ENCODE results near the gene PALLD.
A peak's percentile ranks its signal among the peaks of the same experiment; 100 is the strongest.
"Not testable (repeated sequence)": the region's sequence is repeated elsewhere in the genome, so short reads cannot be mapped to it uniquely, and the experiment has no call there.

PALLD gene

DNA sequence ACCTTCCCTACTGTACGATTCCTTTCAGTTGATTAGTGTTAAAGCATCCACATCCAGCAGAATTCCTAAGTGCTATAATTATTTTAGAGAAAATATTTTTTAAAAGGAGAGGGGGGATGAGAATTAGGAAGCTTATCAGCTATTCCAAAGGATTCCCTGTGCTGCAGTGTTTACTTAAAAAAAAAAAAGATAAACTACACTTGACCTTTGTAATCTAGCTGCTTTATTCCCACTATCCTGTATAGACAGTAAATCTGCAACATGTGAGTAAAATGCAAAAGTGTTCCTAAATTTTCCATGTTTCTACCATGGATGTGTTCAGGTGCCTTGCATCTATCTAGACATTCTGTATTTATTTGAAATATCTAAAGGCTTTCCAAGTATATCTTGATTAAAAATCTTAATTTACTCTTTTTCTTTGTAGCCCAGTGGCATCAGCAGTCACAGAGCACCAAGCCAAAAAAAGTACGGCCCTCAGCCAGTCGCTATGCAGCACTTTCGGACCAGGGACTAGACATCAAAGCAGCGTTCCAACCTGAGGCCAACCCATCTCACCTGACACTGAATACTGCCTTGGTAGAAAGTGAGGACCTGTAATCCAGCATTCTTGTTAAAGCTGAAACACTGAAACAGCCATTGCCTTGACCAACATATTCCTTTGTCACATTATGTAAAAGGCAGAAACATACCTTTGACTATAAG is 429.1 kb downstream of the PALLD start:
- no peak for DNase-seq

DNA sequence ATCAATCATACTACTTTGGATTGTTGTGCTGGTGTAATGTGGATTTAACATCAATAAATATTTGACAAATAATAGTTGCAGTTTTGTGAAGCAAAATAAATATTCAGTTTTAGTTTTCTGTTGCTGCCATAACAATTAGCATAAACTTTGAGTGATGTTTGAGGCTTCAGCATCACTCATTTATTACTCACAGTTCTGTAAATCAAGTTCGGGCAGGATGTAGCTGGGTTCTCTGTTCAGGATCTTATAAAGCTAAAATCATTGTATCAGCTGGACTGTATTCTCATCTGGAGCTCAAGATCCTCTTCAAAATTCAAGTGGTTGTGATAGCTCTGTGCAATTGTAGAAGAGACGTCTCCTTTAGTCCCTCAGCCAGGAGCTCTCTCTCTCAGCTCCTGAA is 431.5 kb downstream of the PALLD start:
- DNase-seq: no peak

DNA sequence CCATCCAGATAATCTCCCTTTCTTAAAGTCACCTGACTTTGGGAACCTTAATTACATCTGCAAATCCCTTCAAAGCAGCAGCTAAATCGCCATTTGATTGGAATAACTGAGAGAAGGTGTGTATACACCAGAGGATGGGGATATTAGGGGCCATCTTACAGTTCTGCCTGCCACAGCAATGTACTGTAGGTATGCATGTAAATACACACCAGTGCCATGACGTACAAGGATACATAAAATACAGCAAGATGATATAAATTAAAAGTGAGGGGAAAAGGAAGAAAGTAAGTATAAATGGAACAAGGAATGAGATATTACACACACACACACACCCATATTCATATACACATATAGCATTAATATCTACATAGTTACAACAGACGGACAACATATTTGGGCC is 432.0 kb downstream of the PALLD start:
- DNase-seq: no peak

DNA sequence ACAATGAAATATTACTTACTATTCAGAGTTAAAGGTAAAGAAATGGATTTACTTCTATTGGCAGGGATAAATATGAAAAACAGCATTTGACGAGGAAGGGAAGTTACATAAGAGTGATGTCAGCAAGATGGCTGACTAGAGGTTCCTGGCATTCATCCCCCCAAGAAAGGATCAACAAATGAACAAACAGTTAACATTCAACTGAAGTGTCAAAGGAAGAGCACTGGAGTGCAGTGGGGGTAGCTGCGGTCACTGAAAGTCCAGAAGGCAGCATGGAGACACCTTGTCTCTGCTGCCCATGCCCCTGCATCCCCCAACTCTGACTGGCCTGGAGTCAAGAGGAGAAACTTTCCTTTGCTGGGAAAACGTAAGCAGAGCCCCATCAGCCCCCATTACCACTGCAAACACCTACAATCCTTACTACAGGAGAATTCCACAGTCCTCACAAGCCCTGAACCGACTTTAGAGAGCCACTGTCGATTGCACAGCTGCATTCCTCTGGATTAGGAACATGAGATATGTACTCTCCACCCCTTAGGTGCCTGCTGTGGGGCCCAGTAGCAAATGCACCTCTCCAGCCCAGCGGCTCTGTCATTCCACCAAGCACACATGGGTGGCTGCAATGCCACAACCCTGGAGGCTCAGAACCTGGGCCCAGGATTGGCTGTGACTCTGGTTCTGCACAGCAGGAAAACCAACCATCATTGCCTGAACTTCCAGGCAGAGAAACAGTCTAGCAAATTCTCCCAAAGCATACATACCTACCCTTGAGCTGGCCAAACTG is 433.8 kb downstream of the PALLD start:
- no peak for DNase-seq

DNA sequence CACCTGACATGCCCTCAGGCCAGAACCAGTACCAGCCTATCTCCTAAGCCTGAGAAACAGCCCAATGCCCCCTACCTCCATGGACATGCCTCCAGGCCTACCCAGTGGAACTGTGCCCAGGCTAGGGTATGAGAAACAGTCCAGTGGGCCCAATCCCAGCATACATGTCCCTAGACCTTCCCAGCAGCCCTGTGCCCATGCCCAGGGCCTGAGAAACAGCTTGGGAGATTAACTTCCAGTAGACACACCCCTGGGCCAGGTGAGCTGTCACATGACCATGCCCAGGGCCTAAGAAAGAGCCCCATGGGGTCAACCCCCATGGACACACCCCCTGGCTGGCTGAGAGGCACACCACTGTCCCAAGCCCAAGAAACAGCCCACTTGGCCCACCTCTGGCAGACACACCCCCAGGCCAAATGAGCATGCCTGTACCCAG is 434.4 kb downstream of the PALLD start:
- DNase-seq: no peak

DNA sequence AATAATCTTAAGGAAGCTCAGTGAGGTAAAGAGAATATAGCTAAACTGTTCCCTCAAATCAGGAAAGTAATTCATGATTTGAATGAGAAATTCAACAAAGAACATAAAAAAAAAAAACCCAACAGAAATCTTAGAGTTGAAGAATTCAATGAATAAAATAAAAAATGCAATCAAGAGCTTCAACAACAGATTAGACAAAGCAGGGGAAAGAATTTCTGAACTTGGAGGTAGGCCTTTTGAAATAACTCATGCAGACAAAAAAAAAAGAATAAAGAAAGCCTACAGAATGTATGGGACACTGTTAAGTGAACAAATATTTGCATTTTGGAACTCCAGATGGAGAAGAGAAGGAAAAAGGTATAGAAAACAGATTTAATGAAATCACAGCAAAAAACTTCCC is 435.3 kb downstream of the PALLD start:
- no peak for DNase-seq

DNA sequence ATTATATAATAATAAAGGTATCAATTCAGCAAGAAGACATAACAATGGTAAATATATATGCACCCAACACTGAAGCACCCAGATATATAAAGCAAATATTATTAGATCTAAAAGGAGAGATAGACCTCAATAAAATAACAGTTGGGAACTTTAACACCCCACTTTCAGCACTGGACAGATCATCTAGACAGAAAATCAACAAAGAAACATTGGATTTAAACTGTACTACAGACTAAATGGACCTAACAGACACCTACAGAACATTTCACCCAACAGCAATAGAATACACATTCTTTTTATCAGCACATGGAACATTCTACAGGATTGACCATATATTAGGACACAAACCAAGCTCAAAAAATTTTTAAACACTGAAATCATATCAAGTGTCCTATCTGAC is 436.6 kb downstream of the PALLD start:
- no peak for DNase-seq

DNA sequence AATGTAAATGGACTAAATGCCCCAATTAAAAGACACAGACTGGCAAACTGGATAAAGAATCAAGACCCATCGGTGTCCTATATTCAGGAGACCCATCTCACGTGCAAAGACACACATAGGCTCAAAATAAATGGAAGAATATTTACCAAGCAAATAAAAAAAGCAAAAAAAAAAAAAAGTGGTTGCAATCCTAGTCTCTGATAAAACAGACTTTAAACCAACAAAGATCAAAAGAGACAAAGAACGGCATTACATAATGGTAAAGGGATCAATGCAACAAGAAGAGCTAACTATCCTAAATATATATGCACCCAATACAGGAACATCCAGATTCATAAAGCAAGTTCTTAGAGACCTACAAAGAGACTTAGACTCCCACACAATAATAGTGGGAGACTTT is 440.6 kb downstream of the PALLD start:
- DNase-seq: not testable (repeated sequence)

DNA sequence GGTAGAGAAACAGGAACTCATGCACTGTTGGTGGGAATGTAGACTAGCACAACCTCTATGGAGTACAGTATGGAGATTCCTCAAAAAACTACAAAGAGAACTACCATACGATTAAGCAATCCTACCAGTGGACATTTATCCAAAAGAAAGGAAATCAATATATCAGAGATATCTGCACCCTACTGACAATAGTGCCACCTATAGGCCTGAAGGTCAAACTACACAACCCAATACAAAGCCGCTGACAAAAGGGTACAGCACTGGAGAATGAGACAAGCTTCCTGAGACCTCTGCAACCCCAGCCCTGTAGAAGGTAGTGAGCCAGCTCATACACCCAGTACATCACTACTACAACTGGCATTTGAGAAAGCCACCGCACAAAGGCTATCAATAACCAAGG is 446.1 kb downstream of the PALLD start:
- DNase-seq: peak; percentile 34

DNA sequence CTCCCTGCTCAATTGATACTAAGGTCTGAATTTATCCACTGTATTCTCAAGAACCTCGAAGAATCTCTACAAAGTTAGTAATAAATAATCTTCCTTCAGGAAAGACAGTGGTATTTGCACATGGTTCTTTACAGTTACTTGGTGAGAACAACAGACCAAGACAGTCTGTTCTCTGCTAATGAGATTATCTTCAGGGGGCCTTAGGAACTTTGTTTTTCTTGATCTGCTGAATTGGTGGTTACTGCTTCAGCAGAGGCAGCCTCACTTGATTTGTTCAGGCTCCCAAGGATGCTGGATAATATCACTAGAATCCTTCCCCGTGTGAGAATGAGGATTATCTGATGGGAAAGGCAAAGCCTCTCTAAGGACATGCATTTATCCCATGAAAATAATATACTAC is 448.4 kb downstream of the PALLD start:
- no peak for DNase-seq

DNA sequence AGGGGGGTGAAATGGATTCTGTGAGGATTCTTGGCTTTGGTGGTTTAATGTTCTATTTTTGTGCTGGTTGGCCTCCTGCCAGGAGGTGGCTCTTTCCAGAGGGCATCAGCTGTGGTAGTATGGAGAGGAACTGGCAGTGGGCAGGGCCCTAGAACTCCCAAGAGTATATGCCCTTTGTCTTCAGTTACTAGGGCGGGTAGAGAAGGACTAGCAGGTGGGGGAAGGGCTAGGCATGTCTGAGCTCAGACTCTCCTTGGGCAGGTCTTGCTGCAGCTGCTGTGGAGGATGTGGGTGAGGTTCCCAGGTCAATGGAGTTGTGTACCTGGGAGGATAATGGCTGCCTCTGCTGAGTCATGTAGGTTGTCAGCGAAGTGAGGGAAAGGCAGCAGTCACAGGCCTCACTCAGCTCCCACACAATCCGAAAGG is 456.0 kb downstream of the PALLD start:
- DNase-seq: not testable (repeated sequence)

DNA sequence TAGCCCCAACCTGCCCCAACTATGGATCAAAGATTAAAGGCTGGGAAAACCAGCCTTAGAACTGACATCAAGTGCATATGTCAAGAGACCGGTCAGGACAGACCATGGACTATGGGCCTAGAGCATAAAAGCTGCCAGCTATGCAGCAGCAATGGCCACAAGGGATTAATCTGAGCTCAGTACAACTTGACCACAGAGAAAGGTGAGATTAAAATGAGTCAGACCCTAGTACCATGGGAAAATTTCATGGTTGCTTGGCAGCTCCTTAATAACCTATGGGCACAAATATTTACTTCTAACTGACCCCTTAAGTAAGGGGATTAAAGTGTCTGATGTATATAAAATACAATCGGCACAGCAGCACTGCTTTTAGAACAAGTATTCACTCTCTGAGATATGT is 458.8 kb downstream of the PALLD start:
- DNase-seq: no peak

DNA sequence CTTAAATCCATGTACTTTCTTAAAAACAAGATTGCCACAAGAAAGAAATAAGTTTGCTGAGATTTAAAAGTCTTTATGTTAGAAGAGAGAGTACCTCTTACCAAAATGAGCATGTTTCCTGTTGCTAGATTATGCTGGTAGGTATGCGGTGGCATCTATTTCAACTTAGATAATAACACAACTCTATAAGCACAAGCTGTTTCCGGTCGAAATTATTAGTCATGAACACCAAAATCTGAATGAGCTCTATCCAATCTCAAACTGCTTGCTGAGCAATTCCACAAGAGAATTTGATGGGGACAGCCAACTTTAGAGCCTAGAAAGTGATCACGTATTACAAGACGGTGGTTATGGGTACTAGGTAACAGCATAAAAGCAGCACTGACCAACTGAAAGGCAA is 463.9 kb downstream of the PALLD start:
- no peak for DNase-seq

DNA sequence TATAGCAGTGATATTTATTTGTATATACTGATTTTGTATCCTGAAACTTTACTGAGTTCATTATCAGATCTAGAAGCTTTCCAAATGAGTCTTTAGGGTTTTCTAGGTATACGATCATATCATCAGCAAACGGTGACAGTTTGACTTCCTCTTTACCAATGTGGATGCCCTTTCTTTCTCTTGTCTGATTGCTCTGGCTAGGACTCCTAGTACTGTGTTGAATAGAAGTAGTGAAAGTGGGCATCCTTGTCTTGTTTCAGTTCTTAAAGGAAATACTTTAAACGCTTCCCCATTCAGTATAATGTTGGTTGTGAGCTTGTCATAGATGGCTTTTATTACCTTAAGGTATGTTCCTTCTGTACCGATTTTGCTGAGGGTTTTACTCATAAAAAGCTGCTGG is 475.7 kb downstream of the PALLD start:
- DNase-seq: no peak
